Motor neuron (in vitro differentiated cells): ENCODE results near the gene ABHD17C. TPM values are rescaled to one million over a fixed set of nuclear protein-coding genes. Genes with fewer than 3 reads are reported as not detected.

Source experiments
- ATAC-seq, 8 experiments: fragments of 200-7000 bp; cut with Tn5 transposase; replicated peaks in 6 of 8; 2 replicates each; pipeline ENCODE4 v1.8.0; 2021; ENCODE audit warnings: mild to moderate bottlenecking in 8 of 8, moderate library complexity in 8 of 8
- H3K27ac ChIP-seq, 2 donors: fragments of 250-450 bp; sonication (Bioruptor Pico); 2 replicates each; pipeline ENCODE4 v1.9.0; 2021; ENCODE audit warnings: antibody characterized with exemption in 2 of 2, mild to moderate bottlenecking in 2 of 2, moderate library complexity in 1 of 2
- H3K4me1 ChIP-seq, 2 donors: fragments of 250-450 bp; sonication (Bioruptor Pico); replicated peaks in 1 of 2; 2 replicates each; pipeline ENCODE4 v1.6.1; 2021; ENCODE audit warnings: antibody characterized with exemption in 2 of 2, mild to moderate bottlenecking in 2 of 2, moderate library complexity in 1 of 2
- H3K4me3 ChIP-seq, 5 donors: fragments of 250-450 bp; sonication (Bioruptor Pico); 2 replicates each; pipeline ENCODE4 v1.9.0; 2021; ENCODE audit warnings: antibody characterized with exemption in 5 of 5, mild to moderate bottlenecking in 5 of 5, moderate library complexity in 4 of 5
- WGBS, 10 experiments: fragments of 450-650 bp; shearing (Covaris generic); methylation state at CpG; one replicate each; pipeline ENCODE4 v1.0.0; 2022; 5-methylcytosine and 5-hydroxymethylcytosine counted together
- in situ Hi-C, 9 experiments: fragments of 400-800 bp; cut with MboI; loops; one replicate each; pipeline ENCODE4 v1.15.0; 2021; ENCODE audit warnings: low sequenced_read_pairs in 9 of 9, low pct_unique_long_range_greater_than_20kb in 2 of 9; ENCODE audit not compliant: unreplicated experiment in 9 of 9
- total RNA-seq, 8 experiments: library from RNA; unstranded; fragments of 300-600 nt; gene quantifications; 2 replicates each; pipeline versions ENCODE4 v1.2.3 to v1.2.4, GENCODE V29; 2022

ABHD17C gene
- total RNA-seq, 8 experiments from 2014 or later = 6.8 to 19.7 (median 9.0) TPM

- ATAC-seq = peak in 3 of 8 experiments; percentile 43 to 98 (median 69)
- WGBS, 10 experiments = 71 to 100% (median 97%) methylated on average over 1 to 10 of the region's 11 CpGs; no CpG with 5 or more reads in 2 of the 10 experiments
- H3K4me3 ChIP-seq = no peak overlapping the region
- H3K4me1 ChIP-seq = peaks cover 7 to 20% of the 10 kb centered on the region in 2 donors
- H3K27ac ChIP-seq = no peak overlapping the region
- in situ Hi-C loops = no loop called here
Measured at GRCh38 chr15:80743189-80743833, 48.2 kb downstream of the ABHD17C start.

- peak in 4 of 8 experiments; percentile 36 to 59 (median 48) for ATAC-seq
- H3K4me1 ChIP-seq = peaks cover 7 to 21% of the 10 kb centered on the region in 2 donors
- in situ Hi-C loops = no loop called here
- no peak overlapping the region for H3K4me3 ChIP-seq
- WGBS, 10 experiments = 0 to 96% (median 21%) methylated on average over 1 to 6 of the region's 6 CpGs
- peak overlapping the region in 1 of 2 donors; percentile 5 for H3K27ac ChIP-seq
Measured at GRCh38 chr15:80744415-80744814, 49.3 kb downstream of the ABHD17C start.

DNA sequence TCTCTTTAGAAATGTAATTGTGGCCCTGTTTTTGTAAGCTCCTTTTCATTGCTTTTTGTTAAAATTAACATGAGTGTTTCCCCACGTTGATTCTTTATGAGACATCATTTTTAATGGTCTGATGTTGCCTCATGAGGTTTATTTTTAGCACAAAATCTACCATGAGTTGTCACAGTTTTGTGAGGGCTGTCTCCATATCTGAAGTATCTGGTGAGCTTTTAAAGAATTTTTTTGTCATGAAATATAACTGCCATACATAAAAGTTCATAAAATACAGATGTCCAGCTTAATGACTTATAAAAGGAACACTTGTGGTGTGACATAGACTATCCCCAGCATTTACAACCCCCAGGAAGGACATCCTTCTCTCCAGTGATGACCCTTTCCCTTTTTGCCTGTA, 49.7 kb downstream of the ABHD17C start:
- in situ Hi-C loops = no loop called here
- Histone ChIP-seq H3K27ac (peak overlapping the region in 1 of 2 donors; percentile 5), H3K4me1 (peaks cover 8 to 25% of the 10 kb centered on the region in 2 donors), H3K4me3 (no peak overlapping the region)
- WGBS, 10 experiments = 0 to 20% (median 0%) methylated on average over 1 of the region's 1 CpG; no CpG with 5 or more reads in 1 of the 10 experiments
- peak in 3 of 8 experiments; percentile 13 to 40 (median 36) for ATAC-seq

- in situ Hi-C loops = no loop called here
- 88 to 100% (median 100%) methylated on average over 1 of the region's 1 CpG; no CpG with 5 or more reads in 2 of the 10 experiments for WGBS, 10 experiments
- ATAC-seq = no peak
Measured at GRCh38 chr15:80745888-80746287, 50.8 kb downstream of the ABHD17C start.

DNA sequence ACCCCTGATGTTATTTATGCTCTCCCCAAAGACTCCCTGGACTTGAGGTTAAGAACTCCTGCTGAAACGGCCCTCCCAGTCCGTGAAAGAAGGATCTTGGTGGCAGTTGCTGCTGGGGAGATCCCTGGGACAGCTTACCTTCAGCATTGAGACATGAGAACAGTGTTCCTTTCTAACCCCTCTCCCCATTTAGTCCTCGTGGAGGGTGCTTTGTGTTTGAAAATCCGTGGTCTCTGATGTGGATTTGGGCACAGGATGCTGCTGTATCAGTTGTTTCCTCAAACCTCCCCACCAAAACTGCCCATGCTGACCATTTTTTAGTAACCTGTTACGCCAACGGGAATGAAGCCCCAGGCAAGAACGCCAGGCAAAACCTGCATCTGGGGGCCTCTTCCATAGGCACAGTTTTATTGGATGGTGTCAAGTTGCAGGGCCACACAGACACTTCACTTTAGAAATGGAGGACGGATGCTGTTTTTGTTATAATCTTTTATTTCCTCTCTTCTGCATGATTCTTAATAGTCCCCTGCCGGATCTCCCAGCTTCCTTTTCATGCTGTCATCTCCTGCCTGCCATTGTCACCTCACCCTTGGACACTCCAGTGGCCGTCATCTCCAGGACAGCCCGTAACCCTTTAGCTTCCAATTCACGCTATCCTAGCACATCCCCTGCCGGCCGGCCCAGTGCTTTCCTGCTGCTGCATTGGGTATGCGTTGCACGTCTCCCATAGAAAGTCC, 52.4 kb downstream of the ABHD17C start:
- peaks cover 15 to 37% of the 10 kb centered on the region in 2 donors for H3K4me1 ChIP-seq
- in situ Hi-C loops = no loop called here
- no peak overlapping the region for H3K4me3 ChIP-seq
- no peak overlapping the region for H3K27ac ChIP-seq
- peak in 4 of 8 experiments; percentile 35 to 64 (median 47) for ATAC-seq
- WGBS, 10 experiments = 49 to 100% (median 65%) methylated on average over 2 to 14 of the region's 16 CpGs; no CpG with 5 or more reads in 3 of the 10 experiments

More at GRCh38 chr15:80745888-80746287, 50.8 kb downstream of the ABHD17C start:
- peaks cover 15 to 32% of the 10 kb centered on the region in 2 donors for H3K4me1 ChIP-seq
- no peak overlapping the region for H3K27ac ChIP-seq
- no peak overlapping the region for H3K4me3 ChIP-seq

DNA sequence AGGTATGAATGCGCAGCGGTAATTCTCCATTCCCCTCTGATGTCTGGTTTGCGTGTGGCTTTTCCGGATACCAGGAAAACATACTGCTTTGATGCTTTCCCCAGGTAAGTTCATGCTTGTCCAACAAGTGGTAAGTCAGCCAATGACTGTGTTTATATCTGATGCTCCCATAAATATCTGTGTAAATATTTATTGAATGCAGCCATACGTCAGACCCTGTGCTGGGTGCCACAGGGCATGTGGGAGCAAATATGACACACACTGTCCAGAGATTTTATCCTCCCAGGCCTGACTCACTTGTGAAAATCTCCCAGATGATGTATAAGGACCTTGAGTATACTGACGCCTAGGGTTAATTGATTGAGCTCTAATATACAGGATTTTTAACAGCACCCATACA, 54.5 kb downstream of the ABHD17C start:
- no peak overlapping the region for H3K4me3 ChIP-seq
- 17 to 100% (median 94%) methylated on average over 1 to 6 of the region's 6 CpGs; no CpG with 5 or more reads in 3 of the 10 experiments for WGBS, 10 experiments
- peaks cover 11 to 36% of the 10 kb centered on the region in 2 donors for H3K4me1 ChIP-seq
- peak overlapping the region; percentile 43 to 49 for H3K27ac ChIP-seq
- in situ Hi-C loops = no loop called here
- ATAC-seq = peak in 1 of 8 experiments; percentile 71

DNA sequence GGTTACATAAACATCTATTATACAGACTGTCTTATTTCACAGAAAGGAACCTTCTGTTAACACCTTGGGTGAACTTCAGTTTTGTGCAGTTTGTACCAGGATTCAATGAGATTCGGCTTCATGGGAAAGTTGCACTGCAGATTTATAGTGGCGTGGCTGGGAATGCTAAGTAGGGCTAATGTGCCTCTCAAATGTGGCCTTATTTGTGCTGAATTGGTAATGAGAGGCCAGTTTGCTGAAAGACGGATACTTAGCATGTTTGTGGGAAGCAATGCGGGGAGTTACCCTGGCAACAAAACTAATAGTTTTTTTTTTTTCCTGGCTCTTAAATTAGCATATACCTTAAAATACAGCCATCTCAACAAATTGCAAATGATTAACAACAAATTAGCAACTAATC, 55.5 kb downstream of the ABHD17C start:
- peak overlapping the region; percentile 43 to 49 for H3K27ac ChIP-seq
- in situ Hi-C loops = loop anchor here in 1 of 9 experiments (25.0 kb wide), 1 partner anchor 188 kb away; no protein-coding TSS in a partner anchor
- peaks cover 8 to 31% of the 10 kb centered on the region in 2 donors for H3K4me1 ChIP-seq
- H3K4me3 ChIP-seq = no peak overlapping the region
- 14 to 78% (median 46%) methylated on average over 1 to 4 of the region's 4 CpGs; no CpG with 5 or more reads in 1 of the 10 experiments for WGBS, 10 experiments
- ATAC-seq = peak; percentile 75 to 100 (median 89)

DNA sequence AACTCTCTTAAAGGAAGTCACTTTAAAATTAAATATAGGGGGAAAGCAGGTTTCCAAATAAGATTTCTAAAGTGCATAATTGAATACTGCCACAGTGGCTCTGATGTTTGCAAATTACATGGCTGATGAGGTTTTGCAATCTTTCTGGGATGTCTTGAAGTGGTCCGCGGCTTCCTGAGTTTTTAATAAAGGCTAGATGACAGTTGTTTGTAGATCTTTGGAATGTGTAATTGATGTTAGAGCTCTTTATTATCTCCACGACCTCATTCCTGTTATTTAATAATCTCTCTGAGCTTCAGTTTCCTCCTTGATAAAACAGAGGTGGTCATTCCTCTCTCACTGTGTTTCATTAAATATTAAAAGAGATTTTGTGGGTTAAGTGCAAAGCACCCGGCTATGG, 57.1 kb downstream of the ABHD17C start:
- H3K27ac ChIP-seq = no peak overlapping the region
- in situ Hi-C loops = loop anchor here in 1 of 9 experiments (25.0 kb wide), 1 partner anchor 190 kb away; no protein-coding TSS in a partner anchor
- H3K4me3 ChIP-seq = no peak overlapping the region
- no peak for ATAC-seq
- H3K4me1 ChIP-seq = peaks cover 8 to 31% of the 10 kb centered on the region in 2 donors
- WGBS, 10 experiments = 33 to 100% (median 80%) methylated on average over 1 to 4 of the region's 4 CpGs; no CpG with 5 or more reads in 1 of the 10 experiments

GRCh38 chr15:80753161-80753560, 58.1 kb downstream of the ABHD17C start:
- Histone ChIP-seq H3K27ac (no peak overlapping the region), H3K4me3 (no peak overlapping the region), H3K4me1 (peaks cover 8 to 24% of the 10 kb centered on the region in 2 donors)
- in situ Hi-C loops = loop anchor here in 1 of 9 experiments (25.0 kb wide), 1 partner anchor 191 kb away; no protein-coding TSS in a partner anchor
- no peak for ATAC-seq
- 33 to 95% (median 55%) methylated on average over 1 to 2 of the region's 2 CpGs; no CpG with 5 or more reads in 1 of the 10 experiments for WGBS, 10 experiments

DNA sequence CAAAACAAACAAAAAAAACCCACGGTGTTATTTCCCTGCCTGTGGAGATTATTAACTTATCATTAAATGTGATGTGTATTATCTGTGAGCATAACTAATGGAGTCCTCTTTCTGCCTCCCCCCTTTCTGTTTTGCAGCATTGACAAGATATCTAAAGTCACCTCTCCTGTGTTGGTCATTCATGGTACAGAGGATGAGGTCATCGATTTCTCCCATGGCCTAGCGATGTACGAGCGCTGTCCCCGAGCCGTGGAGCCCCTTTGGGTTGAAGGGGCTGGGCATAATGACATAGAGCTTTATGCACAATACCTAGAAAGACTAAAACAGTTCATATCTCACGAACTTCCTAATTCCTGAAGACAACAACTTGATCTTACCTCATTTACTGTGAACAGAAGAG, 58.9 kb downstream of the ABHD17C start:
- Histone ChIP-seq H3K27ac (no peak overlapping the region), H3K4me1 (peaks cover 8 to 24% of the 10 kb centered on the region in 2 donors), H3K4me3 (no peak overlapping the region)
- ATAC-seq = peak in 4 of 8 experiments; percentile 39 to 68 (median 56)
- in situ Hi-C loops = loop anchor here in 1 of 9 experiments (25.0 kb wide), 1 partner anchor 192 kb away; no protein-coding TSS in a partner anchor
- WGBS, 10 experiments = 82 to 100% (median 98%) methylated on average over 1 to 8 of the region's 8 CpGs

DNA sequence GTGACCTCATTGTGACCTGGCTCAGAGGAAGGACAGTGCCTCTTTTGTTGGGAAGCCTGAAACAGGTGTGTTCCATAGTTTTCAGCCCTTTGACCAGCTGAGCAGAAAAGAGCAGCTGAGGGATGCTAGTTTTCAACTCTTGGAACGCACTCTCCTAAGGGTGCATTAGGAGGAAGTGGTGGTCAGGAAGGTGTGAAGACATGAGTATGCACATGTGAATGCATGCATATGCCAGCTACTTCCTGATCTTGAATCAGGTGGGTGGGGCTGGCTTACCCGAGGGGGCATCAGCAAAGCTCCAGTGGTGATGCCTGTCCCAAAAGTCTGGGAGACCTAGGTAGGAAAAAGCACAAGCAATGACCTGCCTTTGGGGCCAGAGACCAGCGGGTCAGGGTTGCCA, 60.8 kb downstream of the ABHD17C start:
- WGBS, 10 experiments = 45 to 100% (median 86%) methylated on average over 1 to 2 of the region's 3 CpGs; no CpG with 5 or more reads in 3 of the 10 experiments
- in situ Hi-C loops = loop anchor here in 1 of 9 experiments (25.0 kb wide), 1 partner anchor 194 kb away; no protein-coding TSS in a partner anchor

DNA sequence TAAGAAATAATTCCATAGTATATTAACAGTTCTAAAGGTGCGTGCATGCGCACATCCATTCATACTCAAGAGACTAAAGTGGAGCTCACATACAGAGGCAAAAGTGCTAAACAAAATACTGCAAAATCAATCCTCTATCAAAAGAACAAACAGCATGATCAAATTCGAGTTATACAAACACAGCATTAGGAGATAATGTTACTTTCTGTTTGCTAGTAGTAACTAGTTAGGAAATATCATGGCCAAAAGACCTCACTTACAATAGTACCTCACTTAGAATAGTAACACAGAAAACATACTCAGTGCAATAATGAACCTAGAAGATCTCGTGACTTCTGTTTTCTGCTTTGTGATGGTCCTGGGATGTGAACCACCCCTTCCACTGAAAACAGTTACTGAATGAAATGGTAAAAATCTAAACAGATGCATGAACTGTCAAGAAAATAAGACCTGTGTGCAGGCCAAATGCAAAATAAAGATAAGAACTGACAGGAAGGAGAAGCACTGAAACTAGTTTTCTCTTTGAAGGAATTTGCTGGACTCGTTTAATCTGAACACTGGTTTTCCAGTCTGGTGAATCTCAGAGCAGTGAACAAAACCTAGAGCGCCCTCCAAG, 63.1 kb downstream of the ABHD17C start:
- Histone ChIP-seq H3K4me1 (peaks cover 0 to 7% of the 10 kb centered on the region in 2 donors), H3K4me3 (no peak overlapping the region), H3K27ac (no peak overlapping the region)
- WGBS, 10 experiments = 82 to 97% (median 91%) methylated on average over 2 to 6 of the region's 6 CpGs
- in situ Hi-C loops = loop anchor here in 1 of 9 experiments (25.0 kb wide), 1 partner anchor 196 kb away; no protein-coding TSS in a partner anchor
- ATAC-seq = no peak

More for the DNA sequence above, 60.8 kb downstream of the ABHD17C start:
- ATAC-seq = peak in 1 of 8 experiments; percentile 34
- Histone ChIP-seq H3K27ac (no peak overlapping the region), H3K4me3 (no peak overlapping the region), H3K4me1 (peaks cover 0 to 13% of the 10 kb centered on the region in 2 donors)
